GM10248 (cell line): Measurements from ENCODE around the gene STARD10.

Experiments used
- CTCF ChIA-PET: fragments of 300-600 bp; sonication (Branson Sonifier 250); formaldehyde crosslinking; extraction: SDS; loops from one replicate; lab custom pipeline; 2021; ENCODE audit warnings: antibody characterized with exemption; lab: Yijun Ruan, JAX
- POLR2A ChIA-PET: fragments of 350-650 bp; sonication (Branson Sonifier 250); formaldehyde crosslinking; extraction: SDS; loops from one replicate; lab custom pipeline; 2020; ENCODE audit warnings: antibody characterized with exemption; lab: Yijun Ruan, JAX
- DNase-seq: peaks from one replicate; pipeline ENCODE4 v3.0.0; 2012; ENCODE audit errors: extremely low spot score
- TF ChIP-seq, protein P1 (sequence below): IDR thresholded peaks from 2 replicates; pipeline ENCODE4 v1.5.1; 2012; ENCODE audit warnings: mild to moderate bottlenecking, low read depth; ENCODE audit errors: extremely low read depth, missing control alignments, control extremely low read depth

STARD10 gene

DNA sequence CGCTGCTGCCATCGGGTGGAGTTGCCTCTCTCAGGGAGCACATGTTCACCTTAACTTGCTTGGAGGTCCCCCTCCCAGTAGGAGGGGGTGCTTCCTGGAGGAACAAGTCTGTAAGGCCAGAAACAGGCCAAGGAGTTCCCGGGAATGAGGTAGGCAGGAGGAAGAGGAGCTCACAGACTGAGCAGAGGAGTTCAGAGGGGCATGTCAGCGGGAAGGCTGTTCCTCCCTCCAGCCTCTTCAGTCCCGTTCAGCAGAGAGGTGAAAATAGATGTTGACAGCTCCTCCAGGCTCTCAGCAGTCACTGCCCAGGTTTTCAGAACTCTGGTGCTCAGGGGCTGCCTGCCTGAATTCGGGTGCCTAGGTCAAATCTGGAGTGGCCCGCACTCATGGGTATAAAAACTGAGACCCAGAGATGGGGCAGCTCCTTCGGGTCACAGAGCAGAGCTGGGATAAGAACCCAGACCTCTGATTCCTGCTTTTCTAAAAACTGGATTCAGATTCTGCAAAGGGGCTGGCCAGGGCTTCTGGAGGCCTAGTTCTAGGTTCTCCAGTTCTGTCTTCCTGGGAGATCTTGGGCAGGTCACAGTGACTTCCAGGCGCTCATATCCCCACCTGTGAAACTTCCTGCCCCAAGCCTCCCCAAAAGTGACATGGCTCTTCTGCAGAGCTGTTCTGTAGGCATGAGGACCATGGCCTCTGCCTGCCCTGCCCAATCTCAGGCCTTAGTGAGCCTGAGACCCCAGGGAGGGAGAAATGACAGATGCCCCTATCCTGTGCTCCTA, 38.6 kb upstream of the STARD10 start:
- no peak for DNase-seq
- ChIA-PET POLR2A (no interaction called here), CTCF (interaction anchor here (0.6 to 9.5 kb wide), 32 partner anchors 7 to 547 kb away, joined by 3 to 204 read pairs (median 4); no protein-coding TSS in a partner anchor)
- TF ChIP-seq, protein P1, sequence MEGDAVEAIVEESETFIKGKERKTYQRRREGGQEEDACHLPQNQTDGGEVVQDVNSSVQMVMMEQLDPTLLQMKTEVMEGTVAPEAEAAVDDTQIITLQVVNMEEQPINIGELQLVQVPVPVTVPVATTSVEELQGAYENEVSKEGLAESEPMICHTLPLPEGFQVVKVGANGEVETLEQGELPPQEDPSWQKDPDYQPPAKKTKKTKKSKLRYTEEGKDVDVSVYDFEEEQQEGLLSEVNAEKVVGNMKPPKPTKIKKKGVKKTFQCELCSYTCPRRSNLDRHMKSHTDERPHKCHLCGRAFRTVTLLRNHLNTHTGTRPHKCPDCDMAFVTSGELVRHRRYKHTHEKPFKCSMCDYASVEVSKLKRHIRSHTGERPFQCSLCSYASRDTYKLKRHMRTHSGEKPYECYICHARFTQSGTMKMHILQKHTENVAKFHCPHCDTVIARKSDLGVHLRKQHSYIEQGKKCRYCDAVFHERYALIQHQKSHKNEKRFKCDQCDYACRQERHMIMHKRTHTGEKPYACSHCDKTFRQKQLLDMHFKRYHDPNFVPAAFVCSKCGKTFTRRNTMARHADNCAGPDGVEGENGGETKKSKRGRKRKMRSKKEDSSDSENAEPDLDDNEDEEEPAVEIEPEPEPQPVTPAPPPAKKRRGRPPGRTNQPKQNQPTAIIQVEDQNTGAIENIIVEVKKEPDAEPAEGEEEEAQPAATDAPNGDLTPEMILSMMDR = no peak

DNA sequence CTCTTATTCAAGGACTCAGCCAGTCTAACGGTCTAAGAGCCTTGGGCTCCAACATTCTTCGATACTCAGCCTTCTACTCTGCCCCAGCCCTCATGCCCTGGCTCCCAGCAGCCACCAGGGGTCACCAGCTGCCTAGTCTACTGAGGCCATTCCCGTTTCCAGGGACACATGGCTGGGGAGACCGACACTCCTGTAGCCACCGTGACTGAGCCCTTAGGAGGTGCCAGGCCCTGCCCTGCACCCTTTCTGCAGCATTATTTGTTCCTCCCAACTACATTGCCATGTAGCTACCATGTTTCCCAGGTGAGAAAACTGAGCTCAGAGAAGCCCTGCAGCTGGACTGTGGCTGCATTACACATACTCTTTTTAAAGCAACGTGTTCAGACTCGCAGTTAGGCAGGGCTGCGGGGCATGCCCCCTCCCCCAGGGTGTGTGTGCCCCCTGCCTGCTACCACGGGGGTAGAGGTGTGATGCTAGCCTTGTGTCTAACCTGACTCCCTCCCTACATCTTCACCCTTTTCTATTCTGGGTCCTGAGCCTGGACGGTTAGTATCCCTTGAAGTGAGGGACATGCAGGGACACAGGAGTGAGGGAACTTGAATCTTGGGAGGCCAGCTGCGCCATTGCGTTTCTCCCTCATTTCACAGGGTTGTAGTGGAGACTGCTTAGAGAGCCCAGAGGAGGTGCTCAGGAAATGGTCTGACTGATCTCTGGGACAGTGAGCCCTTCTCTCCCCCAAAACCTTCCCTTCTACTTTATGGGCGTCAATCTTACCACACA, 37.9 kb upstream of the STARD10 start:
- ChIA-PET POLR2A (no interaction called here), CTCF (interaction anchor here (0.6 to 9.5 kb wide), 38 partner anchors 8 to 548 kb away, joined by 3 to 204 read pairs (median 4); no protein-coding TSS in a partner anchor)
- TF ChIP-seq, protein P1 = peak; percentile 87
- no peak for DNase-seq

GRCh38 chr11:72829884-72830533, 36.2 kb upstream of the STARD10 start:
- CTCF ChIA-PET = interaction anchor here (1.2 to 9.5 kb wide), 9 partner anchors 15 to 460 kb away, joined by 3 to 204 read pairs (median 14); no protein-coding TSS in a partner anchor
- TF ChIP-seq, protein P1 = no peak
- POLR2A ChIA-PET = interaction anchor here (0.6 kb wide), 1 partner anchor 8 kb away, joined by 3 read pairs; no protein-coding TSS in a partner anchor

DNA sequence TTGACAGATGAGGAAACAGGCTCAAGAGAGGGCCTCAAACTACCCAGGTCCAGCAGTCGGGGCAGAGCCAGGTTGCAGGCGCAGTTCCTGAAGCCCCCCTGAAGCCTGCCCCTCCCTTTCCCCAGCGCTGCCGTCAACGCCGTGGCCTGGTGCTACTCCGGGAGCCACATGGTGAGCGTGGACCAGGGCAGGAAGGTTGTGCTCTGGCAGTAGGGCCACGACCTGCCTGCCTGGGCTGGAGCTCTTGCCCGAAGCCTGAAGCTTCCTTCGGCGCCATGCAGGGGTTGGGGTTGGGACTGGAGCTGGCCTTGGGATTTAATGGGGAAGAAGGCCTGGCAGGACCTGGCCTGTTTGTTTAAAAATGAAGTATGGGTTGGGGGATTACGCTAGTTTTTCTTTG, 35.3 kb upstream of the STARD10 start:
- CTCF ChIA-PET = interaction anchor here (1.1 to 9.5 kb wide), 7 partner anchors 16 to 355 kb away, joined by 4 to 204 read pairs (median 11); no protein-coding TSS in a partner anchor
- TF ChIP-seq, protein P1 = no peak
- DNase-seq = no peak
- POLR2A ChIA-PET = no interaction called here

More at GRCh38 chr11:72829884-72830533, 36.2 kb upstream of the STARD10 start:
- DNase-seq = no peak

- ChIA-PET POLR2A (no interaction called here), CTCF (interaction anchor here (0.9 to 9.5 kb wide), 9 partner anchors 16 to 415 kb away, joined by 3 to 204 read pairs (median 5); no protein-coding TSS in a partner anchor)
- TF ChIP-seq, protein P1 = no peak
- DNase-seq = no peak
Measured at GRCh38 chr11:72828692-72829101, 34.9 kb upstream of the STARD10 start.
